NCI-H1694 (cell line): ENCODE results near the gene ANKRD24.
"Not testable (repeated sequence)": the region's sequence is repeated elsewhere in the genome, so short reads cannot be mapped to it uniquely, and the experiment has no call there.

ENCODE experiments used
- DNase-seq: peaks from one replicate; lab custom pipeline; 2025; lab: John Stamatoyannopoulos, UW

The ANKRD24 gene

DNA sequence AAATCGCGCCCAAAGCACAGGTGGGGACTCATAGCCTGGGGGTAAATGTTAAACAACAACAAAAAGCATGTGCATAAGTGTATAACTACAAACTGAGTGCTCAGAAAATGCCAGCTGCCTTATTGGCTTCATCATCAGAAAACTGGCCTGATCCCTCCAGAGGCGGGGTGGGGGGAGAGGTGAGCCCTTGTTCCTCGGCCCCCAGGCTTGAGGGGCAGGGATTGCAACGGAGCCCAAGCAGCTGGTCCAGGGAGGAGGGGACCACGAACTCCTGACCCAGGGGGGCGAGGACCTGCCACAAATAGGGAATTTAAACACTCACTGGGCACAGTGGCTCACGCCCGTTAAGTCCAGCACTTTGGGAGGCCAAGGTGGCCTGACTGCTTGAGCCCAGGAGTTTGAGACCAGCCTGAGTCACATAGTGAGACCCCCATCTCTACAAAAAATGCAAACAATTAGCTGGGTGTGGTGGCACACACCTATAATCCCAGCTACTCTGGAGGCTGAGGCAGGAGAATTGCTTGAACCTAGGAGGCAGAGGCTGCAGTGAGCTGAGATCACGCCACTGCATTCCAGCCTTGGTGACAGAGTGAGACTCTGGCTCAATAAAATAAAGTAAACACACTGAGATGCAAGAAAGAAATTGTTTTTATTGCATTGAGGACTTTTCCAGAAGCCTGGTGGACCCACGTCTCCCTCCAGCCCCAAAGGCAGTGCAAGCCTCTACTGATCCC, 8.8 kb upstream of the ANKRD24 start:
- DNase-seq = no peak

DNA sequence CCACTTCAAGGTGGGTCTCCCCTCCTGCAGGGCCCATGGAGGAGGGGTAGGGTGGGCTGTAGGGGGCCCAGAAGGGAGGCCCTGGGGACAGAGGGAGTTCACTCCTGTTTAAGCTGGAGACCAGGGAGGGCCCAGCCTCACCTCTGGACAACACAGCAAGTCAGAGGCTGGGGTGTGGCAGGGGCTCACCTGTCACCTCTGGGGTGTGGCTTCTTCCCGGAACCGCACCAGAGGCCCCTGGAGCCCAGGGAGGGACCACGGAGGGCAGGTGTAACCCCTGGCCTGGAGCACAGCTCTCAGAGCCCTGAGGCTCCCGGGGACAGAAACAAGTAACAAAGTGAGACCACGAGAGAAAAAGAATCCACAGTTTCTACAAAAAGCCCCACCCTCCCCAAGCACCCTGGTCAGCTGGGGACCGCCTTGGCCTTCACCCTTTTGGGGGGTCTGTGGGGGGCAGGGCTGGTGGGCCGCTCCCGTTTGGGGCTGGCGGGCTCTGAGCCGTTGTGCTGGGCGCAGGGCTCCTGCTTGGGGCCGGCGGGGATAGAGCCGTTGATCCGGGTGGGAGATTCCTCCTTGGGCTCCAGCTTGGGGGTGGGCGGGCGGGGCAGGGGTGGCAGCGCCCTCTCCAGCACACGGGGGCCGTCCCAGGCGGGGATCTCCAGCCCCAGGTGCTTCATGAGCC, 8.1 kb upstream of the ANKRD24 start:
- DNase-seq = no peak

DNA sequence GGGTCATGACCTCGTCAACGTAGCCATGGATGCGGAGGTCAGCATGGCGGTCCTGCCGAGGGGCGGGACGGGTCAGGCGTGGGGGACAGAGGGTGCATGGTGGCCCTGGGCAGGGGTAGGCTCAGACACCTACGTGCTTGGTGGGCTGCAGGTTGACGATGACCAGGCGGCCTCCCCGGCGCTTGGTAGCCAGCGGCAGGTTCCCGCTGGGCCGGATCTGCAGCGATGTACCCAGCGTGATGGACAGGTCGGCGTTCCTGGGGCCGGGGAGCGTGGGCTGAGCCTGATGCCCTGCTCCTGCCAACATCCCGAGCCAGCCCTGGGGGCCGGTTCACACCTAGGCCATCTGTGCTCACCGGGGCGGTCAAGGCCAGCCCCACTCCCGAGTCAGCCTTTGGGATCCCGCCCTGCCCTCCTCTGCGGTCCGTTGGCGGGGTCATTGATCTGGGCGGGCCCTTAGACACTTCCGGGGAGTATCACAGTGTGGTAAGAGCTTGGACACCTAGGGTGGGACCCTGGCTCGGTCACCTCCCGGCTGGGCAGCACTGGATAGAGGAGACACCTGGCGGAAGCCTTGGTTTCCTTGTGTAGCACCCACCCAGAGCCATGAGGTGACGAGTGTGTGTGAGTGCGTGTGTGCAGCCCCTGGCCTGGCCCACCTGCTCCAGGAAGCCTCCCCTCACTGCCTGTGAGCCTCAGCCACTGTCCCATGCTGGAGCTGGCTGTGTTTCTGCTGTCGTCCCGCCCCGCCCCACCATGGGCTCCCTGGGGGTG, 7.4 kb upstream of the ANKRD24 start:
- DNase-seq = no peak

DNA sequence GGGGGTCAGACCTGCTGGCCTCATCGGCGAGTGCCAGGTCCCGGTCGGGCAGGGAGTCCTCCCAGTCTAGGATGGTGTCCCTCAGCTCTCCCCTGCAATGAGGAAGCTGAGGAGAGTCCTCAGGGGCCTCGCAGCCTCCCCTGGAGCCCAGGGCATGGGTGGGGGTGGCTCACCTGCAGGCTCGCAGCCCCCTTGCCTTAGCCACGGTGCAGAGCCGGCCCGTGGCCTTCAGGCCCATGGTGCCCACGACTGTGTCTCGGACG, 6.9 kb upstream of the ANKRD24 start:
- no peak for DNase-seq

DNA sequence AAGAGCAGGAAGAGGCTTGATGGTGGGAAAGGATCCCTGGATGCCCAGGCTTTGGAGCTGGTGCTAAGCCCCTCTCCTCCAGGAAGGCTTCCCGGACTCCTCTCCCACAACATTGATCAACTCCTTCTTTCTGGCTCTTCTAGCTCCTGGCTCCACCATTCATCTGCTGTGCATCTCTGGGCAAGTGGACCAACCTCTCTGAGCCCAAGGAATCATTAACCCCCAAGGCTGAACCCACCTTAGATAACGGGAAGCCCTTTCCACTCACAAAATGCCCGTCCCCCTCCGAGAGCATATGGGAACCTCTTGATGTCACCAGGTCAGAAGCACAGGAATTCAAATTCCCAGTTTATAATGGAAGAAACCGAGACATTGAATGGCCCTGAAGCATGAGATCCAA, 5.3 kb upstream of the ANKRD24 start:
- no peak for DNase-seq

DNA sequence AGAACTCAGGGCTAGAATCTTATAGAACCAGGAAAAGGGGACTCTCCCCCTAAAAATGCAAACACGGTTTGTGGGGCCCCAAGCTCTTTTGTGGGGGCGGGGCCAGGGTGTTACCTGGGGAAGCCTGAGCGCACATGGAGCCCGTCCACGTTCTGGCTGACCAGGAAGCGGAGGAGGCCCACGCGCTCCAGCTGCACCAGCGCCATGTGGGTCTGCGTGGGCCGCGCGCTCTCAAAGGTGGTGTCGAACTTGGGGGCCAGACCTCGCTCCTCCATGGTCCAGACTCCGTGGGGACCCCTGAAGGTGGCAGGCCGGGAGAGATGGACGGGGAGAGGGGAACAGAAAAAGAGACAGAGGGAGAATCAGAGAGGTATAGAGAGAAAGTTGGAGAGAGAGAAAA, 3.5 kb upstream of the ANKRD24 start:
- DNase-seq = no peak

DNA sequence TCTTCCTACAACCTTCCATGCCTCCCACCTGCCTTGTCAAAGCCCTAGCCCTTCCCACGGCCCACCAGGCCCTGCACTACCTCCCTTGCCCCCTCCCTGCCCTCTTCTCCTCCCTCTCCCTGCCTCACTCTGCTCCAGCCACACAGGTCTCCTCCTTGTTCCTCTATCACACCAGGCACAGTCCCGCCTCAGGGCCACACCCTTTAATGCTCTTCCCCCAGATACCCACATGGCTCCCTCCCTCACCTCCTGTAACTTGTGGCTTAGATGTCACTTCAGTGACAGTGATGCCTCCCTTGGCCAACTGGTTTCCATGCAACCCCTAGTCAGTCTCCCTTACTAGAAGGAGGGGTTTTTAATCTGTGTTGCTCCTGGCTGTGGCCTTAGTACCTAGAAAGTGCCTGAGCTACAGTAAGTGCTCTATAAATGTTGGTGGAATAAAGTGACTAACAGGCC, 1.4 kb upstream of the ANKRD24 start:
- no peak for DNase-seq

DNA sequence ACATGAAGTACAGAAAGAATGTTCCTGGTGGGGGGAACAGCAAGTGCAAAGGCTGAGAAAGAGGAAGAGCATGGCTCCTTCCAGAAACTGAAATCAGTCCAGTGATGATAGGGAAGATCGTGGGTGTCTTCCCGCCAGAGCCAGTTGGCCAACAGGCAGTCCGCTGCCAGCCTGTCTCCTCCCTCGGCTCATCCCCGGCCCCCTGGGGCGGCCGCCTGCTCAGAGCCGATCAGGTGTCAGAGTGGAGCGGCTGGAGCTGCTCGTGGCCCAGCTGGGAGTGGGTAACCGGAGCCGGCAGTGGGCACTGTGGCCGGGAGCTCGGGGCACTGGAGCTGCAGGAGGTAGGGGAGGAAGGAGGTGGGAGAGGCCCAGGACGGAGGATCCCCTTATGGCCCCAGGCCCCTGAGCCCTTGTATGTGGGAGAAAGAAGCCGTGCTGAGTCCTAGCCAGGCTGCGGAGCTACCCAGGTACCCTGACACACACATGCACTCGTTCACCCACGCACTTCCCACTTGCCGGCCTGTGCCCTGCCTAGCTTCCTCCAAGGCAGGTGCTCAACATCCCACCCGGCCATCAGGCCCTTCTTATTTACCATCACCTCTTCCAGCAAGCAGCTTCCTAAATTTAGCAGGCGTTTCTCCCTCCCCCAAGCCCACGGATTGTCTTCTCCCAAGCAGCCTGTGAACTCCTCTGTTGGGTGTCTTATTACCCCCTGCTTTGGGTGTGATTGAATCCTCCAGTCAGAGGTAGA, 1.7 kb downstream of the ANKRD24 start:
- DNase-seq = no peak

DNA sequence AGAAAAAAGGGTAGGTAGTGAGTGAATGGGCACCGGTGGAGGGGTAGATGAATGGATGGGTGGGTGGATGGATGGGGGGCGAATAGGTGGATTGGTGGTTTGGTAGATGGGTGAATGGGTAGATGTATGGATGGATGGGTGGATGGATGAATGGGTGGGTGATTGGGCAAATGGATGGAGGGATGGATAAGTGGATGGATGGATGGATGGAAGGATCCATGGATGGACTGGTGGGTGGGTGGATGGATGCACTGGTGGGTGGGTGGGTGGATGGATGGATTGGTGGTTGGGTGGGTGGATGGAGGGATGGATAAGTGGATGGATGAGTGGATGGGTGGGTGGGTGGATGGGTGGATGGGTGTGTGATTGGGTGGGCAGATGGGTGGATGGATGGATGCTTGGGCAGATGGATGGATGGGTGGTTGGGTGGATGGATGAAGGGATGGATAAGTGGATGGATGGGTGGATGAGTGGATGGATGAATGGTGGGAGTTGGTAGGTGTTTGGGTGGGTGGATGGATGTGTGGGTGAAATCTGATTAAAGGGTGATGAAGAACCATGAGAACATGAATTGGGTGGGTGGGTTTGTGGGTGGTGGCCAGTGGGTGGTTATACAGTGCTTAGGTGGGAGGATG, 2.3 kb downstream of the ANKRD24 start:
- no peak for DNase-seq

DNA sequence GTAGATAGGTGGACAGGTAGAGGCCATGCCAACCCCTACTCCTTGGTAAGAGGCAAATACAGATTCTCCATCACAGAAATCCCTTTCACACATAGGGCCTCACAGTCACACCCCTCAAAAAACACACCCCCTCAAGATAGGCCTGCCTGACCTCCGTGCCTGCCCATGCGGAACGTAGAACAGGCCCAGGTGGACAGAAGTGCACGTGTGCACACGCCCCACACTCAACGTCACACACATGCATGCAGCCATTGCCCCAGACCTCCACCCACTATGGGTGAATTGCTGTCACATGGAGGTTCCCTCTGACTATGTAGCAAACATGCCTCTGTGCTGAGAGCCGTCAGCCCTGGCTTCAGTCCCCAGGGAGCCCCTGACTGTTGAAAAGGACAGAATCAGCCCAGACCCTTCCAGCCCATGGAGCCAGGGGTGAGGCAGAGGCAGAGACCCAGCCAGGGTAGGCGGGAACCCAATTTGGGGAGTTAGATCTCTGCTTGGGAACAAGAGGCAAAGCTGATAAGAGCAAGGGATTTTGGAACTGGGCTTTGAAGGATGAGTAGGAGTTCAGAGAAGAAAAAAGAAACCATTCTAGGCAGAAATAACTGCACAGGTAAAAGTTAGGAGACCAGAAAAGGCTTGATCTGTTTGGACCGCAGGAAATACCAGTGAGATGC, 3.1 kb downstream of the ANKRD24 start:
- DNase-seq = no peak

DNA sequence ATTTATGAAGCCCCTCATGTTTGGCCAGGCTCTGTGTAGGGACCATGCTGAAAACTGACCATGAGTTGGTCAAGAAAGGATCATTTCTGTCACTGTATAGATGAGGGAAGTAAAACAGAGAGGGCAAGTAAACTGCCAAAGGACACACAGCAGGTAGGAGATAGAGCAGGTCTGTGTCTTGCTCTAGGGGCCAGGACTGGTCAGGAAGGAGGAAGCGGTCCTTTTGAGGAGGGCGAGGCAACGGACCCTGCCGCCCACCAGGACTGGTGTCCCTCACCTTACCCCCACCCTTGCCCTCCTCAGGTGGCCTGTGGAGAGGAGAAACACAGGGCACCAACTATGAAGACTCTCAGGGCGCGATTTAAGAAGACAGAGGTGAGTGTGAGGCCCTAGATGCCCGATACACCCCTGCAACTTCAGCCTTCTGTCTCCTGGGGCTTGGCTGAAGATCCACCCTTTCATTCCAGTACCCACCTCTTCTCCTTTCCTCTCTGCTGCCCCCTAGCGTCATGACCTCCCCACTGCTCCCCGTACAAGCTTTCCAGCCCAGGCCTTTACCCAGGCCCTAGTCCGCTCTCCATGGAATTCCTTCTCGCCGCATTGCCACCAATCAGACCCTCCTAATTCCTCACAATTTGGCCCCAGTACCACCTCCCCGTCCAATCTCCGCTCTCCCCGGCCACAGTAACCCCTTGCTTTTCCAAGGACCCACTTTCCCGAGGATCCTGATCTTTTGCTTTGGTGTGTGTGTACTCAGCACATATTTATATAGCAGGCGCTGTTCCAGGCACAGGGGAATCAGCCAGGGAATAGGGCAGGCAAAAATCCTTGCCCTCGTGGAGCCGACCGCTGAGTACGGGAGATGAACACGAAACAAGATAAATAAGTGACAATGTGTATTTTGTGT, 3.9 kb downstream of the ANKRD24 start:
- DNase-seq = peak; percentile 77

DNA sequence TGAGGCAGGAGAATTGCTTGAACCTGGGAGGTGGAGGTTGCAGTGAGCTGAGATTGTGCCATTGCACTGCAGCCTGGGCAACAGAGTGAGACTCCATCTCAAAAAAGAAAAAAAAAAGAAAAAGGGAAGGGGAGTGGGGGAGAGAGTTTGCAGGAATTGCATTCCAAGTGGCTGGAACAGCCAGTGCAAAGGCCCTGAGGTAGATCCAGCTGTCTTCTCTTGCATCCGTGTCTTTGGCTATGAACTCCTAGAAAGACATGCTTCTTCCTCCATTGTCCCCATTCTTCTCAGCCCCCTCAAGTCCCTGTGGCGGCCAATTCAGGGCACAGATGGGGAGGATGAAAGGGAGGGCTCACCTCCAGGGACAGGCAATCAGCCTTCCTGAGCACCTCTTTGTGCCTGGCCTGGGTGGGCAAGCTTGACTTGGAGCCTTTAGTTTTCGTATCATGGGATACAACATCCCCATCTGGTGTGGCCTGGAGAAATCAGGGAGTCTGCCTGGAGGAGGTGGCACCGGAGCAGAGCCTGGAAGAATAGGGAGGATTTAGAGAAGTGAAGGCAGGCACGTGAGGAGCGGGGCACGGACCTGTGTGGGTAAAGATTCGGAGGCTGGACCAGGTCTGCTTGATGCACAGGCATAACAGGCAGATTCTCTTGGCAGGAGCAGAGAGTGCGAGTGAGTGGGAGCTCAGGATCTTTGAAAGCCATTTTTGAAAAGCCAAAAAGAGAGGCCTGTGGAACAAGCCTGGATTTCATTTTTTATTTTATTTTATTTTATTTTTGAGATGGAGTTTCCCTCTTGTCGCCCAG, 5.0 kb downstream of the ANKRD24 start:
- DNase-seq = no peak

DNA sequence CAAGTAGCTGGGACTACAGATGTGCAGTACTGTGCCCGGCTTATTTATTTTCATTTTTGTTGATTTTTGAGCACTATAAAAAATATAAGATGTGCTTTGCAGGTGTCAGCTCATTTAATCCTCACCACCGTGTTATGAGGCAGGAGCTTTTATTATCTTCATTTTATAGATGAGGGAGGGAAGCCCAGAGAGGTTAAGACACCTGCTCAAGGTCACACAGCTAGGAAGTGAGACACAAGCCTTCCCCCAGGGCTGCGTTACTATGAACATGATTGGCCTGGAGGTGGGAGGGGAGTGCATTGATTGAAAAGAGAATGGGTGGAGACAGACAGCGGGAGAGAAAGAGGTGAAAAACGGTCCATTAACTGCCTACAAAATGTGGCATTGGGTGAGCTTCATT, 7.2 kb downstream of the ANKRD24 start:
- DNase-seq = no peak

DNA sequence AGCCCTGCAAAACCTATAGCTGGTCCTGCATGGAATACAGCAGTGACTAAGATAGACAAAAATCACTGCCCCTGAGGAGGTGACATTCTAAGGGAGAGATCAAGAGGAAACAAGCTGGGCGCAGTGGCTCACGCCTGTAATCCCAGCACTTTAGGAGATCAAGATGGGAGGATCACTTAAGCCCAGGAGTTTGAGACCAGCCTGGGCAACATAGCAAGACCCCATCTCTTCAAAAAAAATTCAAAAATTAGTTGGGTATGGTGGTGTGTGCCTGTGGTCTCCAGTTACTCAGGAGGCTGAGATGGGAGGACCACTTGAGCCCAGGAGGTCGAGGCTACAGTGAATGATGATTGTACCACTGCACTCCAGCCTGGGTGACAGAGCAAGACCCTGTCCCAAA, 10.0 kb downstream of the ANKRD24 start:
- not testable (repeated sequence) for DNase-seq

DNA sequence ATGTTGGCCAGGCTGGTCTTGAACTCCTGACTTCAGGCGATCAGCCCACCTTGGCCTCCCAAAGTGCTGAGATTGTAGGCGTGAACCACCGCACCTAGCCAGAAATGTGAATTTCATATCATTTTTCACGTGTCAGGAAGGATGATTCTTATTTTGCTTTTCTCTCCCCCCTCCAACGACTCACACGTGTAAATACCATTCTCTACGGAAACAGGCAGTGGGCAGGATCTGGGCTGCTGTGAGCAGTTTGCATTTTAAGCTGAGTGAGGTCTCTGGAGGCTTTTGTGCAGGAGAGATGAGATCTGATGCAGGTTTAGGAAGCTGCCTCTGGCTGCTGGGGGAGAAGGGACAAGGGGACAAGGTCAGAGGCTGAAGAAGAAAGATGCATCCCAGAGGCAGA, 11.9 kb downstream of the ANKRD24 start:
- no peak for DNase-seq

DNA sequence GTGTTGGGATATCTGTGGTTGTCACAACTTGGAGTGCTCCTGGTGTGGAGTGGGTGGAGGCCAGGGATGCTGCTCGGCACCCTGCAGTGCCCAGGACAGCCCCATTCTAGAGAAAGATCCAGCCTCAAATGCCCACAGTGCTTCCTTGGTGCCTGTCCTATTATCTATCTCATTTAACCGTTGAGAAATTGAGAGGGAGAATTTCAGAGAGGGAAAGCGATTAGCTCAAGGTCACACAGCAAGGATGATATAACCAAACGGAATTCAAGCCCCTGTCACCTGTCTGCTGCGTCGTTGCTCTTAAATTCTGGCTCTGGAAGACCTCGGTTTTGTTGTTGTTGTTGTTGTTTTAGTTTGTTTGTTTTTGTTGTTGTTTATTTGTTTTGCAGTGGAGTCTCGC, 13.5 kb downstream of the ANKRD24 start:
- DNase-seq = no peak

DNA sequence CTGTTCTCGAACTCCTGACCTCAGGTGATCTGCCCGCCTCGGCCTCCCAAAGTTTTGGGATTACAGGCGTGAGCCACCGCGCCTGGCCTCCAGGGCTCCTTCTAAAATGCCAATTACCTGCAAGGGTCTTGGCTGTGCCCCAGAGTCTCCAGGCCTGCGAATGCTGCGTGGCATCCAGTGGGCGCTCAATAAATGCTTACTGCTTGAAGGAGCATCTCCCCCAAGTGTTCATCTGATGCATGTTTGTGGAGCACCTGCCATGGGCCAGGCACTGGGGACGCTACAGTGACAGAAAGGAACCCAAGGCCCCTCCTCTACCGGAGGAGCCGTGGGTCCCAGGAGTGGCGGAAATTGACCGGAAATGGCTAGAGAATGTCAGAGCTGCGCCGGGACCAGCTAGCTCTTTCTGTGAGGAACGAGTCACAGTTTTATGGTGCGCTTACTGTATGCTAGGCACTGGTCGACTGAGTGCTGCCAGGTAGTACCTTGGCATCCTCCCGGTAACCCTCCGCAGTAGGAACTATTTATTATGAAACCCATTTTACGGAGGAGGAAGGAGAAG, 14.2 kb downstream of the ANKRD24 start:
- no peak for DNase-seq

DNA sequence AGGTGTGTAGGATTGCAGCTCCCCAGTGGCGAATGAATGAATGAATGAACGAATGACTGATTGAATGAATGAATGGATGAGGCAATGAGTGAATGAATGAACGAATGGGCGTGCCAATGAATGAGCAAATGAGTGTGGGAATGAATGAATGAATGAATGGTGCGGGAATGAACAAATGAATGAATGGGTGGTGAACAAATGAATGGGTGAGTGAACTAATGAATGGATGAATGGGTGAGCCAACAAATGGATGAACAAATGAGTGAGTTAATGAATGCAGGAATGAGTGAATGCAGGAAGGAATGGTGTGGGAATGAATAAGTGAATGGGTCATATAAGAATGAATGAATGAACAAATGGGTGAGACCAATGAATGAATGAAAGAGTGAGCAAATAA, 14.7 kb downstream of the ANKRD24 start:
- DNase-seq = no peak
